GM21367 (cell line): Measurements from ENCODE around the gene ASTL.

Experiments used
- ATAC-seq: cut with Tn5 transposase; IDR thresholded peaks from one replicate; pipeline ENCODE4 v1.9.1; 2021; ENCODE audit not compliant: unreplicated experiment

ASTL gene

GRCh38 chr2:96159084-96159830, 21.0 kb upstream of the ASTL start:
- no peak for ATAC-seq

- no peak for ATAC-seq
These were observed 20.2 kb upstream of the ASTL start for GRCh38 chr2:96158554-96158940.

GRCh38 chr2:96157649-96158553, 19.6 kb upstream of the ASTL start:
- peak; percentile 48 for ATAC-seq

GRCh38 chr2:96156926-96157648, 18.8 kb upstream of the ASTL start:
- ATAC-seq, result peak; percentile 28

- ATAC-seq, result no peak
These were observed 17.9 kb upstream of the ASTL start for GRCh38 chr2:96156011-96156820.

- ATAC-seq, result no peak
These were observed 16.4 kb upstream of the ASTL start for GRCh38 chr2:96154506-96155380.

GRCh38 chr2:96153991-96154431, 15.7 kb upstream of the ASTL start:
- ATAC-seq, result no peak

GRCh38 chr2:96153291-96153713, 15.0 kb upstream of the ASTL start:
- ATAC-seq, result no peak

- no peak for ATAC-seq
These were observed 14.2 kb upstream of the ASTL start for GRCh38 chr2:96152304-96153161.

GRCh38 chr2:96151595-96152303, 13.4 kb upstream of the ASTL start:
- ATAC-seq, result no peak

GRCh38 chr2:96150791-96151594, 12.7 kb upstream of the ASTL start:
- ATAC-seq, result no peak

GRCh38 chr2:96150007-96150640, 11.8 kb upstream of the ASTL start:
- ATAC-seq, result no peak

GRCh38 chr2:96148410-96149217, 10.3 kb upstream of the ASTL start:
- peak; percentile 39 for ATAC-seq

- no peak for ATAC-seq
These were observed 9.4 kb upstream of the ASTL start for GRCh38 chr2:96147593-96148201.

- ATAC-seq, result no peak
These were observed 8.7 kb upstream of the ASTL start for GRCh38 chr2:96146881-96147592.
